ENCODE measurements around the gene TIGD3. TPM values are rescaled to one million over a fixed set of nuclear protein-coding genes. Genes with fewer than 3 reads are reported as not detected.
A peak's percentile ranks its signal among the peaks of the same experiment; 100 is the strongest.

The TIGD3 gene
- total and polyA plus RNA-seq, 2 of the 13 experiments (the other 11 are each of a cell fraction or from before 2014, with no cell fraction given), result 0.49 to 4.9 TPM

DNA sequence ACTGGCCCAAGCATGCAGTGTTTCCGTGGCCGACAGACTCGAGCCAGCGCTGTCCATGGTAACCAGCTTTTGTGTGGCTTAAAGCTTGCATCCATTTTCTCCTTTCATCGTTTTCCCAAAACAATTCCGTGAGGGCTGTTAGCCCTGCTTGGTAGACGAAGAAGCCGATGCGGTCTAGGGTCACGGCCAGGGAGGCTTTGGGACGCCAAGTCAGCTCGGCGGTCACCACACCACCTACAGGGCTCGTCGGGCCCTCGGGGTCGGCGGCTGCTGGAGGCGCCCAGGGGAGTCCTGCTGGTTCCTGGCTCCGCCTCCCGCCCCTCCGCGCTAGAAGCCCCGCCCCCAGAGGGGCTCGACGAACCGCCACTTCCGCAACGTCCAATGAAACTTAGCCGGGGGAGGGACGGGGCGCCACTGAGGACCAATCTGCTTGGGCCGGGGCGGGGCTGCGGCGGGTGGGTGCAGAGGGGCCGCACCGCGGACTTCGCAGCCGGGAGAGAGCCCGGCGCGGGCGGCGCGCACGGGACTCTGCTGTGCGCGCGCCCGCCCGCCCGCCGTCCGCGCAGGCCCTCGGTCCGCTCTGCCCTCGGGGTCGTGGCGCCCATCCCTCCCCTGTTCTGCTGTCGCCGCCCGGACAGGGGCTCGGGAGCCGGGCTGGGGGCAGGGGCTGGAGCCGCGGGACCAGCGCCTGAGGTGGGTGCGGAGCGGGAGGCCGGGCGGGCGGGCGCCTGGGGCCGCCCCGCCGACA is at the start of gene TIGD3 (continued):
- no peak for TF ChIP-seq PHF5A (CRISPR knock-in tag; IDR thresholded peaks at IDR 0.05; ENCODE audit: low read depth, unreplicated experiment)
- TF ChIP-seq YY1 (IDR thresholded peaks at IDR 0.05; ENCODE audit: insufficient read depth, insufficient replicate concordance, low read depth, low read length), result peak; percentile 55
- no peak for TF ChIP-seq NCOR1 (IDR thresholded peaks at IDR 0.05; ENCODE audit: borderline replicate concordance, low read length)
- no peak for TF ChIP-seq KLF9 (CRISPR knock-in tag; IDR thresholded peaks at IDR 0.05; ENCODE audit: low read depth)
- TF ChIP-seq, protein P1, sequence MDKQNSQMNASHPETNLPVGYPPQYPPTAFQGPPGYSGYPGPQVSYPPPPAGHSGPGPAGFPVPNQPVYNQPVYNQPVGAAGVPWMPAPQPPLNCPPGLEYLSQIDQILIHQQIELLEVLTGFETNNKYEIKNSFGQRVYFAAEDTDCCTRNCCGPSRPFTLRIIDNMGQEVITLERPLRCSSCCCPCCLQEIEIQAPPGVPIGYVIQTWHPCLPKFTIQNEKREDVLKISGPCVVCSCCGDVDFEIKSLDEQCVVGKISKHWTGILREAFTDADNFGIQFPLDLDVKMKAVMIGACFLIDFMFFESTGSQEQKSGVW (CRISPR knock-in tag; IDR thresholded peaks at IDR 0.05; ENCODE audit: borderline replicate concordance), result no peak
- TF ChIP-seq, protein P2, sequence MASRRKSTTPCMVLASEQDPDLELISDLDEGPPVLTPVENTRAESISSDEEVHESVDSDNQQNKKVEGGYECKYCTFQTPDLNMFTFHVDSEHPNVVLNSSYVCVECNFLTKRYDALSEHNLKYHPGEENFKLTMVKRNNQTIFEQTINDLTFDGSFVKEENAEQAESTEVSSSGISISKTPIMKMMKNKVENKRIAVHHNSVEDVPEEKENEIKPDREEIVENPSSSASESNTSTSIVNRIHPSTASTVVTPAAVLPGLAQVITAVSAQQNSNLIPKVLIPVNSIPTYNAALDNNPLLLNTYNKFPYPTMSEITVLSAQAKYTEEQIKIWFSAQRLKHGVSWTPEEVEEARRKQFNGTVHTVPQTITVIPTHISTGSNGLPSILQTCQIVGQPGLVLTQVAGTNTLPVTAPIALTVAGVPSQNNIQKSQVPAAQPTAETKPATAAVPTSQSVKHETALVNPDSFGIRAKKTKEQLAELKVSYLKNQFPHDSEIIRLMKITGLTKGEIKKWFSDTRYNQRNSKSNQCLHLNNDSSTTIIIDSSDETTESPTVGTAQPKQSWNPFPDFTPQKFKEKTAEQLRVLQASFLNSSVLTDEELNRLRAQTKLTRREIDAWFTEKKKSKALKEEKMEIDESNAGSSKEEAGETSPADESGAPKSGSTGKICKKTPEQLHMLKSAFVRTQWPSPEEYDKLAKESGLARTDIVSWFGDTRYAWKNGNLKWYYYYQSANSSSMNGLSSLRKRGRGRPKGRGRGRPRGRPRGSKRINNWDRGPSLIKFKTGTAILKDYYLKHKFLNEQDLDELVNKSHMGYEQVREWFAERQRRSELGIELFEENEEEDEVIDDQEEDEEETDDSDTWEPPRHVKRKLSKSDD (CRISPR knock-in tag; IDR thresholded peaks at IDR 0.05; ENCODE audit: low read depth), result no peak
- TF ChIP-seq ZNF333 (CRISPR knock-in tag; IDR thresholded peaks at IDR 0.05; ENCODE audit: borderline replicate concordance), result no peak
- TF ChIP-seq PRPF4 (IDR thresholded peaks at IDR 0.05; ENCODE audit: low read depth, low read length, poor library complexity, severe bottlenecking), result no peak
- no peak for TF ChIP-seq KDM3A (CRISPR knock-in tag; IDR thresholded peaks at IDR 0.05; ENCODE audit: low read depth)
- TF ChIP-seq IRF2 (CRISPR knock-in tag; IDR thresholded peaks at IDR 0.05), result no peak
- no peak for TF ChIP-seq HMG20A (CRISPR knock-in tag; IDR thresholded peaks at IDR 0.05; ENCODE audit: borderline replicate concordance)
- 0 out of 2 replicates have a peak, but pooled peaks have one; percentile 20 for TF ChIP-seq RXRA (CRISPR knock-in tag; IDR thresholded peaks at IDR 0.05)
- no peak for TF ChIP-seq ZNF446 (CRISPR knock-in tag; IDR thresholded peaks at IDR 0.05)
- TF ChIP-seq ZFYVE20 (CRISPR knock-in tag; IDR thresholded peaks at IDR 0.05; ENCODE audit: borderline replicate concordance, low read depth), result no peak
- TF ChIP-seq GATA4 (IDR thresholded peaks at IDR 0.05; ENCODE audit: borderline replicate concordance, low read depth), result no peak
- TF ChIP-seq SAP130 (CRISPR knock-in tag; IDR thresholded peaks at IDR 0.05; ENCODE audit: low read depth), result peak; percentile 56
- no peak for TF ChIP-seq FOSL2 (CRISPR knock-in tag; IDR thresholded peaks at IDR 0.05)
- TF ChIP-seq ZNF30 (CRISPR knock-in tag; IDR thresholded peaks at IDR 0.05), result no peak
- no peak for TF ChIP-seq ZNF737 (CRISPR knock-in tag; IDR thresholded peaks at IDR 0.05; ENCODE audit: borderline replicate concordance)
- no peak for TF ChIP-seq ZNF713 (CRISPR knock-in tag; IDR thresholded peaks at IDR 0.05)
- no peak for TF ChIP-seq AKAP8 (CRISPR knock-in tag; IDR thresholded peaks at IDR 0.05)
- TF ChIP-seq, protein P3, sequence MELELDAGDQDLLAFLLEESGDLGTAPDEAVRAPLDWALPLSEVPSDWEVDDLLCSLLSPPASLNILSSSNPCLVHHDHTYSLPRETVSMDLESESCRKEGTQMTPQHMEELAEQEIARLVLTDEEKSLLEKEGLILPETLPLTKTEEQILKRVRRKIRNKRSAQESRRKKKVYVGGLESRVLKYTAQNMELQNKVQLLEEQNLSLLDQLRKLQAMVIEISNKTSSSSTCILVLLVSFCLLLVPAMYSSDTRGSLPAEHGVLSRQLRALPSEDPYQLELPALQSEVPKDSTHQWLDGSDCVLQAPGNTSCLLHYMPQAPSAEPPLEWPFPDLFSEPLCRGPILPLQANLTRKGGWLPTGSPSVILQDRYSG (CRISPR knock-in tag; IDR thresholded peaks at IDR 0.05), result no peak
- TF ChIP-seq, protein P4, sequence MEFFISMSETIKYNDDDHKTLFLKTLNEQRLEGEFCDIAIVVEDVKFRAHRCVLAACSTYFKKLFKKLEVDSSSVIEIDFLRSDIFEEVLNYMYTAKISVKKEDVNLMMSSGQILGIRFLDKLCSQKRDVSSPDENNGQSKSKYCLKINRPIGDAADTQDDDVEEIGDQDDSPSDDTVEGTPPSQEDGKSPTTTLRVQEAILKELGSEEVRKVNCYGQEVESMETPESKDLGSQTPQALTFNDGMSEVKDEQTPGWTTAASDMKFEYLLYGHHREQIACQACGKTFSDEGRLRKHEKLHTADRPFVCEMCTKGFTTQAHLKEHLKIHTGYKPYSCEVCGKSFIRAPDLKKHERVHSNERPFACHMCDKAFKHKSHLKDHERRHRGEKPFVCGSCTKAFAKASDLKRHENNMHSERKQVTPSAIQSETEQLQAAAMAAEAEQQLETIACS (CRISPR knock-in tag; IDR thresholded peaks at IDR 0.05), result peak; percentile 83
- TF ChIP-seq KLF6 (CRISPR knock-in tag; IDR thresholded peaks at IDR 0.05), result peak; percentile 75; the same call in 1 of the 2 replicates
- no peak for TF ChIP-seq ZSCAN9 (CRISPR knock-in tag; IDR thresholded peaks at IDR 0.05; ENCODE audit: borderline replicate concordance)
- TF ChIP-seq KDM5A (IDR thresholded peaks at IDR 0.05; ENCODE audit: borderline replicate concordance, low read length), result peak; percentile 37; the same call in 1 of the 2 replicates
- TF ChIP-seq RFX3 (CRISPR knock-in tag; IDR thresholded peaks at IDR 0.05), result no peak
